Measurements from ENCODE around the gene TMPRSS11B.
"Not testable (repeated sequence)": the region's sequence is repeated elsewhere in the genome, so short reads cannot be mapped to it uniquely, and the experiment has no call there.

The TMPRSS11B gene

GRCh38 chr4:68245594-68245993, at the start of gene TMPRSS11B:
TSS of gene TMPRSS11B (minus strand) at chr4:68245694. CDS start at chr4:68245558, 136 bp downstream.
- no peak for DNase-seq (ENCODE audit: low read depth)

GRCh38 chr4:68291256-68291655, 45.8 kb upstream of the TMPRSS11B start:
- no peak for DNase-seq (ENCODE audit: low read depth)

- no peak for DNase-seq (ENCODE audit: low read depth)
Observed at GRCh38 chr4:68288393-68288740, 42.9 kb upstream of the TMPRSS11B start.

- no peak for DNase-seq (ENCODE audit: low read depth)
Observed at GRCh38 chr4:68287704-68288392, 42.4 kb upstream of the TMPRSS11B start.

GRCh38 chr4:68283714-68284113, 38.2 kb upstream of the TMPRSS11B start:
- DNase-seq (ENCODE audit: low read depth) = no peak

GRCh38 chr4:68283095-68283494, 37.6 kb upstream of the TMPRSS11B start:
- DNase-seq (ENCODE audit: low read depth) = no peak

GRCh38 chr4:68281796-68282740, 36.6 kb upstream of the TMPRSS11B start:
- not testable (repeated sequence) for DNase-seq (ENCODE audit: low read depth)

GRCh38 chr4:68278029-68278428, 32.5 kb upstream of the TMPRSS11B start:
- no peak for DNase-seq (ENCODE audit: low read depth)

- no peak for DNase-seq (ENCODE audit: low read depth)
Observed at GRCh38 chr4:68277627-68278026, 32.1 kb upstream of the TMPRSS11B start.

GRCh38 chr4:68272860-68273259, 27.4 kb upstream of the TMPRSS11B start:
- DNase-seq (ENCODE audit: low read depth) = no peak

GRCh38 chr4:68272380-68272779, 26.9 kb upstream of the TMPRSS11B start:
- DNase-seq (ENCODE audit: low read depth) = no peak

GRCh38 chr4:68271851-68272357, 26.4 kb upstream of the TMPRSS11B start:
- no peak for DNase-seq (ENCODE audit: low read depth)

- no peak for DNase-seq (ENCODE audit: low read depth)
Observed at GRCh38 chr4:68267433-68267944, 22.0 kb upstream of the TMPRSS11B start.

GRCh38 chr4:68264875-68265565, 19.5 kb upstream of the TMPRSS11B start:
- no peak for DNase-seq (ENCODE audit: low read depth)

- DNase-seq (ENCODE audit: low read depth) = no peak
Observed at GRCh38 chr4:68259191-68259590, 13.7 kb upstream of the TMPRSS11B start.

- DNase-seq (ENCODE audit: low read depth) = no peak
Observed at GRCh38 chr4:68257719-68258118, 12.2 kb upstream of the TMPRSS11B start.

- DNase-seq (ENCODE audit: low read depth) = no peak
Observed at GRCh38 chr4:68256284-68256683, 10.8 kb upstream of the TMPRSS11B start.

GRCh38 chr4:68250151-68250930, 4.8 kb upstream of the TMPRSS11B start:
- no peak for DNase-seq (ENCODE audit: low read depth)

GRCh38 chr4:68249434-68249833, 3.9 kb upstream of the TMPRSS11B start:
- DNase-seq (ENCODE audit: low read depth) = no peak

GRCh38 chr4:68240620-68241019, 4.9 kb downstream of the TMPRSS11B start:
- no peak for DNase-seq (ENCODE audit: low read depth)

- DNase-seq (ENCODE audit: low read depth) = no peak
Observed at GRCh38 chr4:68228568-68228967, 16.9 kb downstream of the TMPRSS11B start.

Data from stimulated activated CD8-positive, alpha-beta memory T cell treated with anti-CD3 and anti-CD28 coated beads, Interleukin-4, amount 100 ng/mL, for 24 hours (primary cell).